GM23338 (cell line): ENCODE results near the gene DLL4. TPM values are rescaled to one million over a fixed set of nuclear protein-coding genes. Genes with fewer than 3 reads are reported as not detected.

Experiments
- ATAC-seq: fragments of 200-7000 bp; cut with Tn5 transposase; 3 replicates; pipeline ENCODE4 v1.9.1; 2020
- DNase-seq: peaks from one replicate; pipeline ENCODE4 v3.0.0-alpha.2; 2015; ENCODE audit warnings: low spot score
- H2AFZ ChIP-seq: fragments of 200-600 bp; sonication (generic); 2 replicates; pipeline ENCODE4 v1.8.0; 2016; ENCODE audit warnings: antibody characterized with exemption, mild to moderate bottlenecking, moderate library complexity
- H3F3A ChIP-seq: fragments of 200-600 bp; sonication (generic); replicated peaks from 2 replicates; pipeline ENCODE4 v1.8.0; 2017; ENCODE audit warnings: antibody characterized with exemption, mixed run types, low read depth
- H3K27ac ChIP-seq: fragments of 200-600 bp; sonication (generic); 2 replicates; pipeline ENCODE4 v1.6.1; 2016; ENCODE audit warnings: low read depth
- H3K27me3 ChIP-seq: fragments of 200-600 bp; sonication (generic); 2 replicates; pipeline ENCODE4 v1.8.0; 2016; ENCODE audit warnings: mild to moderate bottlenecking, mixed run types, moderate library complexity; ENCODE audit not compliant: insufficient read depth
- H3K36me3 ChIP-seq: fragments of 200-600 bp; sonication (generic); 2 replicates; pipeline ENCODE4 v1.8.0; 2016; ENCODE audit warnings: mild to moderate bottlenecking; ENCODE audit not compliant: insufficient read depth
- H3K4me1 ChIP-seq: fragments of 200-600 bp; sonication (generic); 2 replicates; pipeline ENCODE4 v1.8.0; 2016; ENCODE audit warnings: mild to moderate bottlenecking, moderate library complexity; ENCODE audit not compliant: insufficient read depth
- H3K4me2 ChIP-seq: fragments of 200-600 bp; sonication (generic); 2 replicates; pipeline ENCODE4 v1.7.1; 2017; ENCODE audit warnings: mixed run types
- H3K4me3 ChIP-seq: fragments of 200-600 bp; sonication (generic); 2 replicates; pipeline ENCODE4 v1.6.1; 2016; ENCODE audit warnings: mixed run types
- H3K79me2 ChIP-seq: fragments of 200-600 bp; sonication (generic); replicated peaks from 2 replicates; pipeline ENCODE4 v1.8.0; 2017; ENCODE audit warnings: mild to moderate bottlenecking; ENCODE audit not compliant: insufficient read depth
- H3K9me2 ChIP-seq: fragments of 200-600 bp; sonication (generic); 2 replicates; pipeline ENCODE4 v1.8.0; 2017; ENCODE audit not compliant: insufficient read depth
- H4K20me1 ChIP-seq: fragments of 200-600 bp; sonication (generic); replicated peaks from 2 replicates; pipeline ENCODE4 v1.8.0; 2017; ENCODE audit warnings: mild to moderate bottlenecking; ENCODE audit not compliant: insufficient read depth
- H3K27ac Mint-ChIP-seq: 2 replicates; pipeline ENCODE4 v1.8.0; 2020; ENCODE audit warnings: inconsistent platforms, mild to moderate bottlenecking, moderate library complexity, mixed read lengths
- H3K27me3 Mint-ChIP-seq: 3 replicates; pipeline ENCODE4 v1.8.0; 2022; ENCODE audit warnings: low read depth, mild to moderate bottlenecking, moderate library complexity, mixed read lengths, inconsistent platforms; ENCODE audit not compliant: insufficient read depth, poor library complexity
- H3K36me3 Mint-ChIP-seq: 3 replicates; pipeline ENCODE4 v1.8.0; 2021; ENCODE audit warnings: low read depth, mild to moderate bottlenecking, inconsistent platforms, moderate library complexity, mixed read lengths
- H3K4me1 Mint-ChIP-seq: 3 replicates; pipeline ENCODE4 v1.8.0; 2020; ENCODE audit warnings: mild to moderate bottlenecking, inconsistent platforms, mixed read lengths
- H3K4me3 Mint-ChIP-seq: 3 replicates; pipeline ENCODE4 v1.8.0; 2021; ENCODE audit warnings: moderate library complexity, mild to moderate bottlenecking, inconsistent platforms, mixed read lengths
- H3K9me3 Mint-ChIP-seq: 3 replicates; pipeline ENCODE4 v1.8.0; 2020; ENCODE audit warnings: moderate library complexity, mild to moderate bottlenecking, inconsistent platforms, mixed read lengths
- CREB1 ChIP-seq: fragments of 250-450 bp; sonication (Bioruptor Pico); IDR thresholded peaks from 2 replicates; pipeline ENCODE4 v1.5.0; 2020; ENCODE audit warnings: low read depth, mild to moderate bottlenecking, moderate library complexity
- EZH2 ChIP-seq: fragments of 200-600 bp; sonication (generic); IDR thresholded peaks from one replicate; pipeline ENCODE4 v1.8.0; 2017; ENCODE audit warnings: antibody characterized with exemption, mild to moderate bottlenecking, low read depth; ENCODE audit not compliant: unreplicated experiment
- EZH2phosphoT487 ChIP-seq: fragments of 200-600 bp; sonication (generic); IDR thresholded peaks from one replicate; pipeline ENCODE4 v1.8.1; 2018; ENCODE audit warnings: antibody characterized with exemption; ENCODE audit not compliant: unreplicated experiment
- JUNB ChIP-seq: IDR thresholded peaks from one replicate; pipeline ENCODE4 v1.6.1; 2016; ENCODE audit warnings: antibody characterized with exemption; ENCODE audit not compliant: unreplicated experiment
- NANOG ChIP-seq: IDR thresholded peaks from 2 replicates; pipeline ENCODE4 v1.6.1; 2016; ENCODE audit warnings: antibody characterized with exemption, borderline replicate concordance
- POLR2AphosphoS5 ChIP-seq: IDR thresholded peaks from 2 replicates; pipeline ENCODE4 v1.6.1; 2016; ENCODE audit warnings: antibody characterized with exemption, low read depth
- STAT1 ChIP-seq: IDR thresholded peaks from one replicate; pipeline ENCODE4 v1.6.1; 2016; ENCODE audit warnings: antibody characterized with exemption; ENCODE audit not compliant: unreplicated experiment
- ZNF114 ChIP-seq: fragments of 250-450 bp; sonication (Bioruptor Pico); IDR thresholded peaks from 2 replicates; pipeline ENCODE4 v1.5.0; 2020; ENCODE audit warnings: mild to moderate bottlenecking, moderate library complexity
- ZNF331 ChIP-seq: fragments of 250-450 bp; sonication (Bioruptor Pico); IDR thresholded peaks from 2 replicates; pipeline ENCODE4 v1.5.0; 2020; ENCODE audit warnings: low read depth, mild to moderate bottlenecking, moderate library complexity
- polyA plus RNA-seq: library from polyadenylated mRNA; unstranded; fragments of >200 nt; fragmentation: Nextera tagmentation; extraction: Ambion mirVana; gene quantifications from 2 replicates; pipeline ENCODE4 v1.2.1, GENCODE V29; 2016
- total RNA-seq: library from RNA; depleted of rRNA; stranded (reverse); fragments of >200 nt; shearing (Covaris generic); gene quantifications from 2 replicates; pipeline ENCODE4 v1.2.3, GENCODE V29; 2014
- TF ChIP-seq, protein P1 (sequence below): fragments of 250-450 bp; sonication (Bioruptor Pico); IDR thresholded peaks from 2 replicates; pipeline ENCODE4 v1.5.0; 2020; ENCODE audit warnings: mild to moderate bottlenecking, moderate library complexity
- TF ChIP-seq, protein P2 (sequence below), 2 experiments: fragments of 200-600 bp in 1 of 2; sonication (generic) in 1 of 2; conservative IDR thresholded peaks; 2 replicates each; pipeline versions ENCODE4 v1.5.1 to v1.6.1; 2016 to 2017; ENCODE audit warnings: antibody characterized with exemption in 2 of 2, low read depth in 2 of 2, mild to moderate bottlenecking in 2 of 2, moderate library complexity in 1 of 2
- TF ChIP-seq, protein P3 (sequence below): IDR thresholded peaks from 2 replicates; pipeline ENCODE4 v1.6.1; 2016; ENCODE audit warnings: antibody characterized with exemption
- TF ChIP-seq, protein P4 (sequence below): IDR thresholded peaks from one replicate; pipeline ENCODE4 v1.6.1; 2018; ENCODE audit warnings: antibody characterized with exemption; ENCODE audit not compliant: unreplicated experiment

Gene DLL4
- total and polyA plus RNA-seq, 2 experiments from 2014 or later, result 0.31 to 0.99 TPM

DNA sequence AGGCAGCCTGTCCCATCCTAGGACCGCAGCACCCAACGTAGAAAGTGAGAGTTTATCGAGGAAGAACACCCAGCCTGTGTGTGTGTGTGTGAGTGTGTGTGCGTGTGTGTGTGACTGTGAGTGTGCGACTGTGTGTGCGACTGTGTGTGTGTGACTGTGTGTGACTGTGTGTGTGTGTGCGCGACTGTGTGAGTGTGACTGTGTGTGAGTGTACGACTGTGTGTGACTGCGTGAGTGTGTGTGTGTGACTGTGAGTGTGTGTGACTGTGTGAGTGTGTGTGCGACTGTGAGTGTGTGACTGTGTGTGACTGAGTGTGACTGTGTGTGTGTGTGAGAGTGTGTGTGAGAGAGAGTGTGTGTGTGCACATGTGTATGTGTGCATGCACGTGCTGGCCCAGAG lies 15.1 kb upstream of the DLL4 start:
- Mint-ChIP-seq H3K36me3 (no peaks in the 10 kb centered on the region), H3K27ac (no peak overlapping the region), H3K4me3 (no peak overlapping the region), H3K4me1 (peaks cover 42% of the 10 kb centered on the region), H3K9me3 (no peaks in the 10 kb centered on the region), H3K27me3 (peaks cover 21% of the 10 kb centered on the region)
- Histone ChIP-seq H3K79me2 (no peaks in the 10 kb centered on the region), H3F3A (0 out of 2 replicates have a peak, but pooled peaks cover 10% of the 10 kb centered on the region), H3K9me2 (no peaks in the 10 kb centered on the region), H4K20me1 (no peaks in the 10 kb centered on the region), H3K4me2 (no peak overlapping the region), H3K4me3 (no peak overlapping the region), H3K4me1 (peaks cover 19% of the 10 kb centered on the region), H3K27ac (no peak overlapping the region), H3K27me3 (no peaks in the 10 kb centered on the region), H3K36me3 (no peaks in the 10 kb centered on the region), H2AFZ (no peak overlapping the region)
- ATAC-seq, result no peak
- no peak for TF ChIP-seq ZNF331 (CRISPR knock-in tag)
- TF ChIP-seq NANOG, result no peak
- TF ChIP-seq POLR2AphosphoS5, result no peak
- TF ChIP-seq, protein P1, sequence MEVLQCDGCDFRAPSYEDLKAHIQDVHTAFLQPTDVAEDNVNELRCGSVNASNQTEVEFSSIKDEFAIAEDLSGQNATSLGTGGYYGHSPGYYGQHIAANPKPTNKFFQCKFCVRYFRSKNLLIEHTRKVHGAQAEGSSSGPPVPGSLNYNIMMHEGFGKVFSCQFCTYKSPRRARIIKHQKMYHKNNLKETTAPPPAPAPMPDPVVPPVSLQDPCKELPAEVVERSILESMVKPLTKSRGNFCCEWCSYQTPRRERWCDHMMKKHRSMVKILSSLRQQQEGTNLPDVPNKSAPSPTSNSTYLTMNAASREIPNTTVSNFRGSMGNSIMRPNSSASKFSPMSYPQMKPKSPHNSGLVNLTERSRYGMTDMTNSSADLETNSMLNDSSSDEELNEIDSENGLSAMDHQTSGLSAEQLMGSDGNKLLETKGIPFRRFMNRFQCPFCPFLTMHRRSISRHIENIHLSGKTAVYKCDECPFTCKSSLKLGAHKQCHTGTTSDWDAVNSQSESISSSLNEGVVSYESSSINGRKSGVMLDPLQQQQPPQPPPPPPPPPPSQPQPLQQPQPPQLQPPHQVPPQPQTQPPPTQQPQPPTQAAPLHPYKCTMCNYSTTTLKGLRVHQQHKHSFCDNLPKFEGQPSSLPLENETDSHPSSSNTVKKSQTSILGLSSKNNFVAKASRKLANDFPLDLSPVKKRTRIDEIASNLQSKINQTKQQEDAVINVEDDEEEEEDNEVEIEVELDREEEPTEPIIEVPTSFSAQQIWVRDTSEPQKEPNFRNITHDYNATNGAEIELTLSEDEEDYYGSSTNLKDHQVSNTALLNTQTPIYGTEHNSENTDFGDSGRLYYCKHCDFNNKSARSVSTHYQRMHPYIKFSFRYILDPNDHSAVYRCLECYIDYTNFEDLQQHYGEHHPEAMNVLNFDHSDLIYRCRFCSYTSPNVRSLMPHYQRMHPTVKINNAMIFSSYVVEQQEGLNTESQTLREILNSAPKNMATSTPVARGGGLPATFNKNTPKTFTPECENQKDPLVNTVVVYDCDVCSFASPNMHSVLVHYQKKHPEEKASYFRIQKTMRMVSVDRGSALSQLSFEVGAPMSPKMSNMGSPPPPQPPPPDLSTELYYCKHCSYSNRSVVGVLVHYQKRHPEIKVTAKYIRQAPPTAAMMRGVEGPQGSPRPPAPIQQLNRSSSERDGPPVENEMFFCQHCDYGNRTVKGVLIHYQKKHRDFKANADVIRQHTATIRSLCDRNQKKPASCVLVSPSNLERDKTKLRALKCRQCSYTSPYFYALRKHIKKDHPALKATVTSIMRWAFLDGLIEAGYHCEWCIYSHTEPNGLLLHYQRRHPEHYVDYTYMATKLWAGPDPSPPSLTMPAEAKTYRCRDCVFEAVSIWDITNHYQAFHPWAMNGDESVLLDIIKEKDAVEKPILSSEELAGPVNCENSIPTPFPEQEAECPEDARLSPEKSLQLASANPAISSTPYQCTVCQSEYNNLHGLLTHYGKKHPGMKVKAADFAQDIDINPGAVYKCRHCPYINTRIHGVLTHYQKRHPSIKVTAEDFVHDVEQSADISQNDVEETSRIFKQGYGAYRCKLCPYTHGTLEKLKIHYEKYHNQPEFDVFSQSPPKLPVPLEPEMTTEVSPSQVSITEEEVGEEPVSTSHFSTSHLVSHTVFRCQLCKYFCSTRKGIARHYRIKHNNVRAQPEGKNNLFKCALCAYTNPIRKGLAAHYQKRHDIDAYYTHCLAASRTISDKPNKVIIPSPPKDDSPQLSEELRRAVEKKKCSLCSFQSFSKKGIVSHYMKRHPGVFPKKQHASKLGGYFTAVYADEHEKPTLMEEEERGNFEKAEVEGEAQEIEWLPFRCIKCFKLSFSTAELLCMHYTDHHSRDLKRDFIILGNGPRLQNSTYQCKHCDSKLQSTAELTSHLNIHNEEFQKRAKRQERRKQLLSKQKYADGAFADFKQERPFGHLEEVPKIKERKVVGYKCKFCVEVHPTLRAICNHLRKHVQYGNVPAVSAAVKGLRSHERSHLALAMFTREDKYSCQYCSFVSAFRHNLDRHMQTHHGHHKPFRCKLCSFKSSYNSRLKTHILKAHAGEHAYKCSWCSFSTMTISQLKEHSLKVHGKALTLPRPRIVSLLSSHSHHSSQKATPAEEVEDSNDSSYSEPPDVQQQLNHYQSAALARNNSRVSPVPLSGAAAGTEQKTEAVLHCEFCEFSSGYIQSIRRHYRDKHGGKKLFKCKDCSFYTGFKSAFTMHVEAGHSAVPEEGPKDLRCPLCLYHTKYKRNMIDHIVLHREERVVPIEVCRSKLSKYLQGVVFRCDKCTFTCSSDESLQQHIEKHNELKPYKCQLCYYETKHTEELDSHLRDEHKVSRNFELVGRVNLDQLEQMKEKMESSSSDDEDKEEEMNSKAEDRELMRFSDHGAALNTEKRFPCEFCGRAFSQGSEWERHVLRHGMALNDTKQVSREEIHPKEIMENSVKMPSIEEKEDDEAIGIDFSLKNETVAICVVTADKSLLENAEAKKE (CRISPR knock-in tag), result no peak
- TF ChIP-seq STAT1, result no peak
- TF ChIP-seq, protein P2, sequence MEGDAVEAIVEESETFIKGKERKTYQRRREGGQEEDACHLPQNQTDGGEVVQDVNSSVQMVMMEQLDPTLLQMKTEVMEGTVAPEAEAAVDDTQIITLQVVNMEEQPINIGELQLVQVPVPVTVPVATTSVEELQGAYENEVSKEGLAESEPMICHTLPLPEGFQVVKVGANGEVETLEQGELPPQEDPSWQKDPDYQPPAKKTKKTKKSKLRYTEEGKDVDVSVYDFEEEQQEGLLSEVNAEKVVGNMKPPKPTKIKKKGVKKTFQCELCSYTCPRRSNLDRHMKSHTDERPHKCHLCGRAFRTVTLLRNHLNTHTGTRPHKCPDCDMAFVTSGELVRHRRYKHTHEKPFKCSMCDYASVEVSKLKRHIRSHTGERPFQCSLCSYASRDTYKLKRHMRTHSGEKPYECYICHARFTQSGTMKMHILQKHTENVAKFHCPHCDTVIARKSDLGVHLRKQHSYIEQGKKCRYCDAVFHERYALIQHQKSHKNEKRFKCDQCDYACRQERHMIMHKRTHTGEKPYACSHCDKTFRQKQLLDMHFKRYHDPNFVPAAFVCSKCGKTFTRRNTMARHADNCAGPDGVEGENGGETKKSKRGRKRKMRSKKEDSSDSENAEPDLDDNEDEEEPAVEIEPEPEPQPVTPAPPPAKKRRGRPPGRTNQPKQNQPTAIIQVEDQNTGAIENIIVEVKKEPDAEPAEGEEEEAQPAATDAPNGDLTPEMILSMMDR (conservative IDR thresholded peaks at IDR 0.05; ENCODE audit: low read depth in 2 of 2), result no peak
- no peak for TF ChIP-seq ZNF114 (CRISPR knock-in tag)
- TF ChIP-seq, protein P3, sequence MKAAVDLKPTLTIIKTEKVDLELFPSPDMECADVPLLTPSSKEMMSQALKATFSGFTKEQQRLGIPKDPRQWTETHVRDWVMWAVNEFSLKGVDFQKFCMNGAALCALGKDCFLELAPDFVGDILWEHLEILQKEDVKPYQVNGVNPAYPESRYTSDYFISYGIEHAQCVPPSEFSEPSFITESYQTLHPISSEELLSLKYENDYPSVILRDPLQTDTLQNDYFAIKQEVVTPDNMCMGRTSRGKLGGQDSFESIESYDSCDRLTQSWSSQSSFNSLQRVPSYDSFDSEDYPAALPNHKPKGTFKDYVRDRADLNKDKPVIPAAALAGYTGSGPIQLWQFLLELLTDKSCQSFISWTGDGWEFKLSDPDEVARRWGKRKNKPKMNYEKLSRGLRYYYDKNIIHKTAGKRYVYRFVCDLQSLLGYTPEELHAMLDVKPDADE, result no peak
- TF ChIP-seq EZH2phosphoT487, result no peak
- TF ChIP-seq JUNB, result no peak
- TF ChIP-seq EZH2, result no peak
- TF ChIP-seq CREB1, result no peak
- TF ChIP-seq, protein P4, sequence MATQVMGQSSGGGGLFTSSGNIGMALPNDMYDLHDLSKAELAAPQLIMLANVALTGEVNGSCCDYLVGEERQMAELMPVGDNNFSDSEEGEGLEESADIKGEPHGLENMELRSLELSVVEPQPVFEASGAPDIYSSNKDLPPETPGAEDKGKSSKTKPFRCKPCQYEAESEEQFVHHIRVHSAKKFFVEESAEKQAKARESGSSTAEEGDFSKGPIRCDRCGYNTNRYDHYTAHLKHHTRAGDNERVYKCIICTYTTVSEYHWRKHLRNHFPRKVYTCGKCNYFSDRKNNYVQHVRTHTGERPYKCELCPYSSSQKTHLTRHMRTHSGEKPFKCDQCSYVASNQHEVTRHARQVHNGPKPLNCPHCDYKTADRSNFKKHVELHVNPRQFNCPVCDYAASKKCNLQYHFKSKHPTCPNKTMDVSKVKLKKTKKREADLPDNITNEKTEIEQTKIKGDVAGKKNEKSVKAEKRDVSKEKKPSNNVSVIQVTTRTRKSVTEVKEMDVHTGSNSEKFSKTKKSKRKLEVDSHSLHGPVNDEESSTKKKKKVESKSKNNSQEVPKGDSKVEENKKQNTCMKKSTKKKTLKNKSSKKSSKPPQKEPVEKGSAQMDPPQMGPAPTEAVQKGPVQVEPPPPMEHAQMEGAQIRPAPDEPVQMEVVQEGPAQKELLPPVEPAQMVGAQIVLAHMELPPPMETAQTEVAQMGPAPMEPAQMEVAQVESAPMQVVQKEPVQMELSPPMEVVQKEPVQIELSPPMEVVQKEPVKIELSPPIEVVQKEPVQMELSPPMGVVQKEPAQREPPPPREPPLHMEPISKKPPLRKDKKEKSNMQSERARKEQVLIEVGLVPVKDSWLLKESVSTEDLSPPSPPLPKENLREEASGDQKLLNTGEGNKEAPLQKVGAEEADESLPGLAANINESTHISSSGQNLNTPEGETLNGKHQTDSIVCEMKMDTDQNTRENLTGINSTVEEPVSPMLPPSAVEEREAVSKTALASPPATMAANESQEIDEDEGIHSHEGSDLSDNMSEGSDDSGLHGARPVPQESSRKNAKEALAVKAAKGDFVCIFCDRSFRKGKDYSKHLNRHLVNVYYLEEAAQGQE, result no peak
- DNase-seq, result no peak
